DOHH2 (cell line): Measurements from ENCODE around the gene EYA2.

ENCODE experiments used
- EZH2phosphoT487 ChIP-seq: fragments of 200-600 bp; sonication (generic); IDR thresholded peaks from 2 replicates; pipeline ENCODE4 v1.6.1; 2017; ENCODE audit warnings: borderline replicate concordance, mild to moderate bottlenecking, antibody characterized with exemption, low read length, moderate library complexity, mixed read lengths
- TF ChIP-seq, protein P1 (sequence below): fragments of 200-600 bp; sonication (generic); IDR thresholded peaks from one replicate; pipeline ENCODE4 v1.5.1; 2014; ENCODE audit warnings: antibody characterized with exemption, mild to moderate bottlenecking, low read depth, low read length; ENCODE audit not compliant: poor library complexity, severe bottlenecking

DNA sequence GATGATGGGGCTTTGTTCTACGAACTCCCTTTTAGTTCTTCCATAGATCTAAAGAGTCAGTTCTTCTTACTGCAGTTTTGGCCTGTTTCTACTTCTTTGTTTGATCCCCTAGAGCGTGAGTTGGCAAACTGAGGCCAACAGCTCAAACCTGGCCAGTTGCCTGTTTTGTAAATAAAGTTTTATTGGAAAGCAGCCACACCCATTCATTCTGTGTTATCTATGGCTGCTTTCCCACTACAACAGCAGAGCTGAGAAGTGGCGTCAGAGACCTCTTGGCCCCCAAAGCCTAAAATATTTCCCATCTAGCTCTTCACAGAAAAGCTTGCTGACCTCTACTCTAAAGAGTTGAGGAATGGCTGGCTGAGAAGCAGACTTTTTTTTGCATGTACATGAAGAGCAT, 52.2 kb downstream of the EYA2 start:
- TF ChIP-seq, protein P1, sequence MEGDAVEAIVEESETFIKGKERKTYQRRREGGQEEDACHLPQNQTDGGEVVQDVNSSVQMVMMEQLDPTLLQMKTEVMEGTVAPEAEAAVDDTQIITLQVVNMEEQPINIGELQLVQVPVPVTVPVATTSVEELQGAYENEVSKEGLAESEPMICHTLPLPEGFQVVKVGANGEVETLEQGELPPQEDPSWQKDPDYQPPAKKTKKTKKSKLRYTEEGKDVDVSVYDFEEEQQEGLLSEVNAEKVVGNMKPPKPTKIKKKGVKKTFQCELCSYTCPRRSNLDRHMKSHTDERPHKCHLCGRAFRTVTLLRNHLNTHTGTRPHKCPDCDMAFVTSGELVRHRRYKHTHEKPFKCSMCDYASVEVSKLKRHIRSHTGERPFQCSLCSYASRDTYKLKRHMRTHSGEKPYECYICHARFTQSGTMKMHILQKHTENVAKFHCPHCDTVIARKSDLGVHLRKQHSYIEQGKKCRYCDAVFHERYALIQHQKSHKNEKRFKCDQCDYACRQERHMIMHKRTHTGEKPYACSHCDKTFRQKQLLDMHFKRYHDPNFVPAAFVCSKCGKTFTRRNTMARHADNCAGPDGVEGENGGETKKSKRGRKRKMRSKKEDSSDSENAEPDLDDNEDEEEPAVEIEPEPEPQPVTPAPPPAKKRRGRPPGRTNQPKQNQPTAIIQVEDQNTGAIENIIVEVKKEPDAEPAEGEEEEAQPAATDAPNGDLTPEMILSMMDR: no peak
- TF ChIP-seq EZH2phosphoT487: no peak
